Endodermal cell (in vitro differentiated cells): ENCODE measurements around the gene STK4. TPM values are rescaled to one million over a fixed set of nuclear protein-coding genes. Genes with fewer than 3 reads are reported as not detected.
"Not testable (repeated sequence)": the region's sequence is repeated elsewhere in the genome, so short reads cannot be mapped to it uniquely, and the experiment has no call there.

ENCODE experiments used
- DNase-seq: peaks from one replicate; pipeline ENCODE4 v3.0.0-alpha.2; 2017
- H3K27ac ChIP-seq: 2 replicates; pipeline ENCODE4 v1.5.1; 2013; ENCODE audit warnings: mild to moderate bottlenecking, low read depth, low read length, moderate library complexity
- H3K27me3 ChIP-seq: 2 replicates; pipeline ENCODE4 v1.6.1; 2013; ENCODE audit warnings: mild to moderate bottlenecking, low read length, moderate library complexity; ENCODE audit not compliant: insufficient read depth, control insufficient read depth, poor library complexity, severe bottlenecking
- H3K36me3 ChIP-seq: 2 replicates; pipeline ENCODE4 v1.7.0; 2013; ENCODE audit warnings: mild to moderate bottlenecking, low read length, moderate library complexity; ENCODE audit not compliant: control insufficient read depth, insufficient read depth
- H3K4me1 ChIP-seq: one replicate; pipeline ENCODE4 v1.7.0; 2013; ENCODE audit warnings: low read length; ENCODE audit not compliant: control insufficient read depth, insufficient read depth
- H3K4me3 ChIP-seq: 2 replicates; pipeline ENCODE4 v1.5.1; 2013; ENCODE audit warnings: mild to moderate bottlenecking, low read length, moderate library complexity
- H3K9ac ChIP-seq: 2 replicates; pipeline ENCODE4 v1.6.1; 2013; ENCODE audit warnings: mild to moderate bottlenecking, low read length, moderate library complexity; ENCODE audit not compliant: poor library complexity, severe bottlenecking; ENCODE audit errors: extremely low read depth
- H3K9me3 ChIP-seq: 2 replicates; pipeline ENCODE4 v1.6.1; 2013; ENCODE audit warnings: mild to moderate bottlenecking, low read length, moderate library complexity; ENCODE audit not compliant: control insufficient read depth
- H3K27ac Mint-ChIP-seq: 2 replicates; pipeline ENCODE4 v1.8.0; 2020; ENCODE audit warnings: mixed read lengths
- H3K27me3 Mint-ChIP-seq: 2 replicates; pipeline ENCODE4 v1.8.0; 2021; ENCODE audit warnings: mild to moderate bottlenecking, mixed read lengths; ENCODE audit not compliant: insufficient read depth
- H3K36me3 Mint-ChIP-seq: 2 replicates; pipeline ENCODE4 v1.8.0; 2020; ENCODE audit warnings: low read depth, mixed read lengths
- H3K4me1 Mint-ChIP-seq: 2 replicates; pipeline ENCODE4 v1.8.0; 2020; ENCODE audit warnings: mixed read lengths
- H3K4me3 Mint-ChIP-seq: 2 replicates; pipeline ENCODE4 v1.8.0; 2020; ENCODE audit warnings: mild to moderate bottlenecking, moderate library complexity, mixed read lengths
- H3K9me3 Mint-ChIP-seq: 2 replicates; pipeline ENCODE4 v1.8.0; 2020; ENCODE audit warnings: mild to moderate bottlenecking, mixed read lengths
- WGBS, 2 experiments: methylation state at CpG; one replicate each; pipeline versions ENCODE4 v1.1.5 to v1.1.7; 2013; ENCODE audit warnings: missing lambda C conversion rate in 2 of 2, mixed read lengths in 1 of 2; ENCODE audit not compliant: insufficient coverage in 1 of 2, insufficient read length in 1 of 2; 5-methylcytosine and 5-hydroxymethylcytosine counted together
- total RNA-seq, 2 donors: library from RNA; stranded (reverse); fragmentation: NEBNext Ultra II Directional in 1 of 2; extraction: Animal tissue kit (Norgen Biotek cat#: 25700) in 1 of 2; gene quantifications; 2 replicates in 1 of 2; 3 replicates in 1 of 2; pipeline ENCODE4 v1.2.1, GENCODE V29; 2021
- TF ChIP-seq, protein P1 (sequence below): fragments of 200-600 bp; sonication (generic); conservative IDR thresholded peaks from 2 replicates; pipeline ENCODE4 v1.5.0; 2021; ENCODE audit warnings: antibody characterized with exemption, mild to moderate bottlenecking

STK4 gene
- total RNA-seq, 2 donors from 2014 or later: 29.2 to 33.1 TPM

DNA sequence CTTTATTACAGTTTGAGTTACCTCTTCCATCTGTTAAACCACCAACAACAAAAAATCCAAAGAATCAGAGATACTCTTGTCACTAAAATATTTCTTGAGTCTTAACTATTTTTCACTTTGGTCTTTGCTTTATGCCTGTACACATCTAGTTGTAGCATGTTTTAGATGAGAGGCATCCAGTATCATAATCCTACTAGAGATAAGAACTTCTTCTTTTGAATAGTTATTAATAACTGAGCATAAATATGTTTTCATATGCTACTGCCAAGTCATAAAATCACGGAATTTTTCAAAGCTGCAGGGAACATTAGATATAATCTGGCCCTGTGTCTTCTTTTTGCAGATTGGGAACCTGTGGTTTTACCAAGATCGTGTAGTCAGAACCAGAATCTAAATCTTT is 55.3 kb downstream of the STK4 start:
- H3K9me3 ChIP-seq: no peaks in the 10 kb centered on the region
- Mint-ChIP-seq H3K9me3 (no peaks in the 10 kb centered on the region), H3K4me1 (peaks cover 19% of the 10 kb centered on the region), H3K36me3 (peaks cover 29% of the 10 kb centered on the region), H3K4me3 (no peak overlapping the region), H3K27ac (no peak overlapping the region), H3K27me3 (no peaks in the 10 kb centered on the region)
- TF ChIP-seq, protein P1, sequence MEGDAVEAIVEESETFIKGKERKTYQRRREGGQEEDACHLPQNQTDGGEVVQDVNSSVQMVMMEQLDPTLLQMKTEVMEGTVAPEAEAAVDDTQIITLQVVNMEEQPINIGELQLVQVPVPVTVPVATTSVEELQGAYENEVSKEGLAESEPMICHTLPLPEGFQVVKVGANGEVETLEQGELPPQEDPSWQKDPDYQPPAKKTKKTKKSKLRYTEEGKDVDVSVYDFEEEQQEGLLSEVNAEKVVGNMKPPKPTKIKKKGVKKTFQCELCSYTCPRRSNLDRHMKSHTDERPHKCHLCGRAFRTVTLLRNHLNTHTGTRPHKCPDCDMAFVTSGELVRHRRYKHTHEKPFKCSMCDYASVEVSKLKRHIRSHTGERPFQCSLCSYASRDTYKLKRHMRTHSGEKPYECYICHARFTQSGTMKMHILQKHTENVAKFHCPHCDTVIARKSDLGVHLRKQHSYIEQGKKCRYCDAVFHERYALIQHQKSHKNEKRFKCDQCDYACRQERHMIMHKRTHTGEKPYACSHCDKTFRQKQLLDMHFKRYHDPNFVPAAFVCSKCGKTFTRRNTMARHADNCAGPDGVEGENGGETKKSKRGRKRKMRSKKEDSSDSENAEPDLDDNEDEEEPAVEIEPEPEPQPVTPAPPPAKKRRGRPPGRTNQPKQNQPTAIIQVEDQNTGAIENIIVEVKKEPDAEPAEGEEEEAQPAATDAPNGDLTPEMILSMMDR: no peak
- H3K9ac ChIP-seq: no peak overlapping the region
- H3K36me3 ChIP-seq: peaks cover 33% of the 10 kb centered on the region
- H3K27ac ChIP-seq: no peak overlapping the region
- H3K4me1 ChIP-seq: no peaks in the 10 kb centered on the region
- DNase-seq: no peak
- no peak overlapping the region for H3K4me3 ChIP-seq
- H3K27me3 ChIP-seq: no peaks in the 10 kb centered on the region
- WGBS, 2 experiments: 63 to 80% methylated on average over 1 of the region's 2 CpGs

DNA sequence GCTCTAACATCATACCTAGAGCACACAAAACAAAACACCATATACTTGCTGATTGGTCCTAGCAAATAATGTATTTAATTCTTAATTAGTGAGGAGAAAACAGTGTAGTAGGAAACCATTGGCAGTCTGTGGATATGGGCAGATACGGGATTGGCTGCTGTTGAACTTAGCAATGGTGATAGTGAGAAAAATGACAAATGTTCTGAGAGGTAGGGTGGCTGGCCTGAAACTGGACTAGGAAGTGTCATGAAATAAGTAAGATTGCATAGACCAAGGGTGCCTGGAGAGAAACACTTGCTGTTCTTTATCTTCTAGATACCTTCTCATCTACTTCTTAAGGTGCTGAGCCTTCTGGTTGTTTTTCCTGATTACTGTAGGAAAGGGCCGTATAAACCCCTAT is 56.8 kb downstream of the STK4 start:
- H3K27me3 ChIP-seq, H3K4me3 Mint-ChIP-seq, DNase-seq, H3K4me3 ChIP-seq, H3K27me3 Mint-ChIP-seq, H3K9me3 Mint-ChIP-seq, H3K4me1 Mint-ChIP-seq, H3K27ac Mint-ChIP-seq, H3K9ac ChIP-seq, H3K9me3 ChIP-seq, H3K27ac ChIP-seq, H3K4me1 ChIP-seq: not testable (repeated sequence)
- peaks cover 34% of the 10 kb centered on the region for H3K36me3 ChIP-seq
- 100% methylated on average over 2 of the region's 2 CpGs for WGBS, 2 experiments
- H3K36me3 Mint-ChIP-seq: peaks cover 34% of the 10 kb centered on the region

- Mint-ChIP-seq H3K36me3 (peaks cover 48% of the 10 kb centered on the region), H3K27ac (no peak overlapping the region), H3K4me1 (peaks cover 18% of the 10 kb centered on the region), H3K27me3 (no peaks in the 10 kb centered on the region), H3K9me3 (no peaks in the 10 kb centered on the region), H3K4me3 (no peak overlapping the region)
- no peak overlapping the region for H3K4me3 ChIP-seq
- no peak overlapping the region for H3K27ac ChIP-seq
- WGBS, 2 experiments: 93 to 97% methylated on average over 4 to 6 of the region's 6 CpGs
- H3K4me1 ChIP-seq: no peaks in the 10 kb centered on the region
- H3K9ac ChIP-seq: no peak overlapping the region
- DNase-seq: no peak
- peaks cover 28% of the 10 kb centered on the region for H3K36me3 ChIP-seq
- H3K27me3 ChIP-seq: no peaks in the 10 kb centered on the region
- TF ChIP-seq, protein P1: no peak
- no peaks in the 10 kb centered on the region for H3K9me3 ChIP-seq
These were observed 62.3 kb downstream of the STK4 start for GRCh38 chr20:45028424-45029136.

DNA sequence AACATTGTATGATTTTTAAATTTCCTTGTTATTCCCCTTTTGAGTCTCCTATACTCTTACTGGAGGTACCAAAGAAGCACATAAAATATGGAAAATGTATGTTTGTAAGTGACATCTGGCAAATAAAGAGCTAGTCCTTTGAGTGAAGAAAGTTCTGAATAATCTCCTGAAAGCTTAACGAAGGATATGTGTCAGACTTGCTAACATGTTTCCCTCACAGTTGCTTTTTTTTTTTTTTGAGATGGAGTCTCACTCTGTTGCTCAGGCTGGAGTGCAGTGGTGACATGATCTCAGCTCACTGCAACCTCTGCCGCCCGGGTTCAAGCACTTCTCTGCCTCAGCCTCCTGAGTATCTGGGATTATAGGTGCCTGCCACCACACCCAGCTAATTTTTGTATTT is 63.6 kb downstream of the STK4 start:
- no peaks in the 10 kb centered on the region for H3K9me3 Mint-ChIP-seq
- Histone ChIP-seq H3K9ac (no peak overlapping the region), H3K9me3 (no peaks in the 10 kb centered on the region), H3K4me3 (no peak overlapping the region), H3K4me1 (no peaks in the 10 kb centered on the region), H3K27ac (no peak overlapping the region), H3K36me3 (peaks cover 24% of the 10 kb centered on the region), H3K27me3 (no peaks in the 10 kb centered on the region)
- H3K27me3 Mint-ChIP-seq: no peaks in the 10 kb centered on the region
- H3K36me3 Mint-ChIP-seq: peaks cover 44% of the 10 kb centered on the region
- H3K4me1 Mint-ChIP-seq: peaks cover 20% of the 10 kb centered on the region
- peak overlapping the region; percentile 17 for H3K27ac Mint-ChIP-seq
- 88 to 100% methylated on average over 1 to 3 of the region's 3 CpGs for WGBS, 2 experiments
- no peak overlapping the region for H3K4me3 Mint-ChIP-seq
- no peak for DNase-seq
- TF ChIP-seq, protein P1: no peak
